IMR-90 (cell line): ENCODE results near the gene C19orf47.

ENCODE experiments used
- BHLHE40 ChIP-seq: fragments of 150-350 bp; IDR thresholded peaks from 2 replicates; pipeline ENCODE4 v1.6.1; 2016; ENCODE audit warnings: mild to moderate bottlenecking, low read depth, low read length
- CEBPB ChIP-seq: IDR thresholded peaks from 2 replicates; pipeline ENCODE4 v1.6.1; 2012; ENCODE audit warnings: low read depth, low read length, improper control_type of control experiment
- CHD1 ChIP-seq: IDR thresholded peaks from 2 replicates; pipeline ENCODE4 v1.6.1; 2012; ENCODE audit warnings: low read depth, low read length, improper control_type of control experiment
- CTCF ChIP-seq: conservative IDR thresholded peaks from 2 replicates; pipeline ENCODE4 v1.5.1; 2012; ENCODE audit warnings: mild to moderate bottlenecking, low read depth, low read length, improper control_type of control experiment
- FOS ChIP-seq: fragments of 150-350 bp; IDR thresholded peaks from 2 replicates; pipeline ENCODE4 v1.6.1; 2016; ENCODE audit warnings: low read depth, low read length
- MAFK ChIP-seq: IDR thresholded peaks from 2 replicates; pipeline ENCODE4 v1.6.1; 2012; ENCODE audit warnings: low read depth, low read length, improper control_type of control experiment
- MAZ ChIP-seq: IDR thresholded peaks from 2 replicates; pipeline ENCODE4 v1.6.1; 2012; ENCODE audit warnings: low read depth, mild to moderate bottlenecking, low read length, improper control_type of control experiment, moderate library complexity, borderline replicate concordance
- NFE2L2 ChIP-seq: fragments of 150-350 bp; IDR thresholded peaks from 2 replicates; pipeline ENCODE4 v1.6.1; 2016; ENCODE audit warnings: low read depth, mild to moderate bottlenecking, low read length
- POLR2A ChIP-seq: IDR thresholded peaks from 2 replicates; pipeline ENCODE4 v1.6.1; 2012; ENCODE audit warnings: mild to moderate bottlenecking, low read depth, low read length
- RAD21 ChIP-seq: IDR thresholded peaks from 2 replicates; pipeline ENCODE4 v1.6.1; 2012; ENCODE audit warnings: low read length, improper control_type of control experiment
- RCOR1 ChIP-seq: IDR thresholded peaks from 2 replicates; pipeline ENCODE4 v1.6.1; 2012; ENCODE audit warnings: mild to moderate bottlenecking, low read length, improper control_type of control experiment; ENCODE audit not compliant: insufficient replicate concordance
- RFX5 ChIP-seq: IDR thresholded peaks from 2 replicates; pipeline ENCODE4 v1.8.0; 2012; ENCODE audit warnings: low read depth, mild to moderate bottlenecking, low read length, moderate library complexity
- SMC3 ChIP-seq: fragments of 150-350 bp; IDR thresholded peaks from 2 replicates; pipeline ENCODE4 v1.6.1; 2016; ENCODE audit warnings: low read depth, mild to moderate bottlenecking, antibody characterized with exemption, low read length, moderate library complexity
- USF2 ChIP-seq: fragments of 150-350 bp; IDR thresholded peaks from 2 replicates; pipeline ENCODE4 v1.6.1; 2017; ENCODE audit warnings: mild to moderate bottlenecking, antibody characterized with exemption, low read length, low read depth

GRCh38 chr19:40302224-40303011 lies 45.8 kb downstream of the C19orf47 start:
- TF ChIP-seq CTCF (no peak), BHLHE40 (no peak), POLR2A (no peak), CEBPB (no peak), SMC3 (no peak), RCOR1 (no peak), MAFK (no peak), FOS (no peak), RFX5 (no peak), RAD21 (no peak), MAZ (no peak), NFE2L2 (no peak), CHD1 (no peak), USF2 (no peak)
